DMS114 treated with DMSO at 0.1 percent for 48 hours (cell line): Measurements from ENCODE around the gene ARCN1.
"Not testable (repeated sequence)": the region's sequence is repeated elsewhere in the genome, so short reads cannot be mapped to it uniquely, and the experiment has no call there.

ENCODE experiments used
- DNase-seq: peaks from one replicate; lab custom pipeline; 2025; ENCODE audit not compliant: unreplicated experiment; lab: John Stamatoyannopoulos, UW

Gene ARCN1

GRCh38 chr11:118544010-118544646, 28.1 kb upstream of the ARCN1 start:
- no peak for DNase-seq

- no peak for DNase-seq
Measured at GRCh38 chr11:118544647-118545010, 27.6 kb upstream of the ARCN1 start.

DNA sequence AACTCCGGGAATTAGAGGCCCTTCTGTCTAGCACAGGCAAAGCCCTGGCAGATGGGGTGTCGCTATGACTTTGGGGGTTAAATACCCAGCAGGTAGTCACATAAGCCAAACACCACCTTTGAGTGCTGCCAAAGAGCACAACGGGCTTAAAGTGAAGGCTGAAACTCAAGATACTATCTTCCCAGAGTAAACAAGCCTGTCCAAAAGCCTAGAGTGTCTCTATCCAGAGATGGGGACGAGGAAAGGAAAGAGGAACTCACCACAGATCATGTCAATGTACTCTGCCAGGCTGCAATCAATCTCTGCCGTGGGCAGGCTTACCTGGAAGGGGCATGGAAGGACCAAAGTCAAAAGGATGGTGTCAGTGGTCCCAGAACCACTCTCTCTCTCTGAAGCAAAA, 26.7 kb upstream of the ARCN1 start:
- DNase-seq: no peak

DNA sequence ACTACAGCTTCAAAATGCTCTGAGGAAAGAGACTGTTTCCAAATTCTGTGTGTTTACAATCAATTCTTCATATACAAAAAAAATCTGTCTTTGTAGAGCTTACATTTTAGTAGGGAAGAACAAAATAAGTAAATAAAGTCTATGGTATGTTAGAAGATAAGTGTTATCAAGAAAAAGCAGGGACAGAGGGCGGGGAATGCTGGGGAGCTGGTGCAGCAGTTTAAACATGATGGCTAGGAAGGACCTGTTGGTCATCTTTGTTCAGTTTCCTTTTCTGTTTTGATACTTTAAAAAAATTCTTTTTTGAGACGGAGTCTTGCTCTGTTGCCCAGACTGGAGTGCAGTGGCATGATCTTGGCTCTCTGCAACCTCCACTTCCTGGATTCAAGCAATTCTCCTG, 25.1 kb upstream of the ARCN1 start:
- no peak for DNase-seq

GRCh38 chr11:118552341-118552740, 19.9 kb upstream of the ARCN1 start:
- no peak for DNase-seq

GRCh38 chr11:118560806-118561205, 11.4 kb upstream of the ARCN1 start:
- DNase-seq: no peak

DNA sequence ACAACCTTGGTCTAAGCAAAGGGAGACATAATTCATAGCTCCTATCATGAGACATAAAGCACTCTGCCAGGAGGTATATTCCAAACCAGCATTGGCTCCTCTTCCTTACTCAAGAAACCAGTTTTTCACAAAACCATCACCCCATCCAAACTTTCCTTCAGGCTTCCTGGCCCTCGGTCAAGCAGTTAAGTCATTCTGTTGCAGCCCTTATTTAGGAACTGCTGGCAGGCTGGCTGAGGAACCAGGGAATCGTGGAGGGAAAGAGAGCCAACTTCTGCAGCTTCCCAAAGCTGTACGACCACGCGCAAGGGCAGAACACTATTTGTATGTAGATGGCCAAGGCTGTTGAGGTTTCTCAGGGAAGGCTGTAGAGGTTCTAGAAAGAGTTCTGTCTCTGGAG, 7.2 kb upstream of the ARCN1 start:
- DNase-seq: no peak

DNA sequence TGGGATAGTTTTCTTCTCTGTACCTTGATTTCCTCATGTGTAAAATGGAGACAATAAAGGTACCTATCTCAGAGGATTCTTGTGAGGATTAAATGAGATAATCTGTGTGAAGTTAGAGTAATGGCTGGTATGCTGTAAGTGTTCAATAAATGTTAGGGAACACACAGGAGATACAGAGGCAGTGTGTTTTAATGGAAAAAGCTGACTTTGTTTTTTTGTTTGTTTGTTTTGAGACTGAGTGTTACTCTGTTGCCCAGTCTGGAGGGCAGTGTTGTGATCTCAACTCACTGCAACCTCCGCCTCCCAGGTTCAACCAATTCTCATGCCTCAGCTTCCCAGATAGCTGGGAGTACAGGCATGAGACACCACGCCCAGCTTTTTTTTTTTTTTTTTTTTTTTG, 2.5 kb upstream of the ARCN1 start:
- DNase-seq: no peak

DNA sequence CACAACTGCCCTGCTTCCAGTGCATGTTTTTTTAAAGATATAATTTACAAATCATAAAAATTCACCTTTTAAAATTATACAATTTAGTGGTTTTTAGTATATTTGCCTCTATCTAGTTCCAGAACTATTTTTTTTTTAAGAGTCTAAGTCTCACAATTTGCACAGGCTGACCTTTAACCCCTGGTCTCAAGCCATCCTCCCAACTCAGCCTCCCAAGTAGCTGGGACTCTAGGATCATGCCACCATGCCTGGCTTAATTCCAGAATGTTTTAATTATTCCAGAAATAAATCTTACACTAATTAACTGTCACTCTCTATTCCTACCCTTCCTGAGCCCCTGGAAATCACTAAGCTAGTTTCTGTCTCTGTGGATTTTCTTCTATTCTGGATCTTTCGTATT, 1.4 kb upstream of the ARCN1 start:
- no peak for DNase-seq

- not testable (repeated sequence) for DNase-seq
Measured at GRCh38 chr11:118571701-118572060, 528 bp upstream of the ARCN1 start.

- DNase-seq: no peak
Measured at GRCh38 chr11:118572981-118573550, 857 bp downstream of the ARCN1 start.

GRCh38 chr11:118574636-118575035, 2.4 kb downstream of the ARCN1 start:
- no peak for DNase-seq

DNA sequence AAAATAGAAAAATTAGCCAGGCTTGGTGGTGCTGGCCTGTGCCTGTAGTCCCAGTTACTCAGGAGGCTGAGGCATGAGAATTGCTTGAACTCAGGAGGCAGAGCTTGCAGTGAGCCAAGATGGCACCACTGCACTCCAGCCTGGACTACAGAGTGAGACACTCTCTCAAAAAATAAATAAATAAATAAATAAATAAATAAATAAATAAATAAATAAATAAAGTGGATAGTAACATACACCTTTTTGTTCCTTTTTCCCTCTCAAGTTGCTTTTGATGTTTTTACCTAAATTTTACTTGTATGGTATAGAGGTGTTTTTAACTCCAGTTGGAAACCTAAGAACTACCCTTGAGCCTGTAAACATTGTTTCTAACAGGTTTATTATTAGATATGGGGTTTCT, 5.8 kb downstream of the ARCN1 start:
- DNase-seq: not testable (repeated sequence)

DNA sequence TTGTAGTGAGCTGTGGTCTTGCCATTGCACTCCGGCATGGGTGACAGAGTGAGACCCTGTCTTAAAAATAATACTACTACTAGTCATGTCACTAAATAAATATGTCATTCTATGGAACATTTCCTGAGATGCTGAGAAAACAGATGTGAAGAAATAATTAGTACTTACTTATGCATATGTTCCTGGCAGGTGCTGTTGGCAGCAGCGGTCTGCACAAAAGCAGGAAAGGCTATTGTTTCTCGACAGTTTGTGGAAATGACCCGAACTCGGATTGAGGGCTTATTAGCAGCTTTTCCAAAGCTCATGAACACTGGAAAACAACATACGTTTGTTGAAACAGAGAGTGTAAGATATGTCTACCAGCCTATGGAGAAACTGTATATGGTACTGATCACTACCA, 8.8 kb downstream of the ARCN1 start:
- no peak for DNase-seq

- DNase-seq: no peak
Measured at GRCh38 chr11:118587952-118588351, 15.7 kb downstream of the ARCN1 start.

- DNase-seq: no peak
Measured at GRCh38 chr11:118592616-118593367, 20.6 kb downstream of the ARCN1 start.

DNA sequence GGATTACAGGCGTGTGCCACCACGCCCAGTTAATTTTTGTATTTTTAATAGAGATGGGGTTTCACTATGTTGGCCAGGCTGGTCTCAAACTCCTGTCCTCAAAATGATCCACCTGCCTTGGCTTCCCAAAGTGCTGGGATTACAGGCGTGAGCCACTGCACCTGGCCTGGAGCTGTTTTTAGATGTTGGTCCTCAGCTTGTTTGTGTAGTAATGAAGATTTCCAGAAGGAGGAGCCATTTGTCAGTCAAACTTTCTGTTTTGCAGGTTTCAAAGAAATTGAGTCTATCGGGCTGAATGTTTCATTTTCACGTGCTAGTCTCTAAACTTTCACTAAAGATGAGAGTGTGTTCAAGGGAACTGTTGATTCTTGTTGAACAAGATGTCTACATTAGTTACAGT, 22.8 kb downstream of the ARCN1 start:
- DNase-seq: peak; percentile 5

GRCh38 chr11:118596224-118597146, 24.3 kb downstream of the ARCN1 start:
- no peak for DNase-seq

DNA sequence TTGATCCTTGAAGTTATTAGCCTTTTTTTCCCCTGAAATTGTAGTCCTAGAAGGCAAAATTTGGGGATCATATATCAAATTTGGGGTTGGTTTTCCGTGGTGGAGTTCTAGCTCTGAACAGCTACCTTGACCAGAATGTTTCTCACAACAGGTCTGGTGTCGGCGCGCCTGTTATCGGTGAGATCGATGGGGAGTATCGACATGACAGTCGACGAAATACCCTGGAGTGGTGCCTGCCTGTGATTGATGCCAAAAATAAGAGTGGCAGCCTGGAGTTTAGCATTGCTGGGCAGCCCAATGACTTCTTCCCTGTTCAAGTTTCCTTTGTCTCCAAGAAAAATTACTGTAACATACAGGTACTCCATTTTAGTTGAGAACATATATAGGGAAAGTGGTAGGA, 25.3 kb downstream of the ARCN1 start:
- no peak for DNase-seq

GRCh38 chr11:118602331-118602730, 30.1 kb downstream of the ARCN1 start:
- DNase-seq: no peak

GRCh38 chr11:118603709-118604108, 31.5 kb downstream of the ARCN1 start:
- DNase-seq: not testable (repeated sequence)

DNA sequence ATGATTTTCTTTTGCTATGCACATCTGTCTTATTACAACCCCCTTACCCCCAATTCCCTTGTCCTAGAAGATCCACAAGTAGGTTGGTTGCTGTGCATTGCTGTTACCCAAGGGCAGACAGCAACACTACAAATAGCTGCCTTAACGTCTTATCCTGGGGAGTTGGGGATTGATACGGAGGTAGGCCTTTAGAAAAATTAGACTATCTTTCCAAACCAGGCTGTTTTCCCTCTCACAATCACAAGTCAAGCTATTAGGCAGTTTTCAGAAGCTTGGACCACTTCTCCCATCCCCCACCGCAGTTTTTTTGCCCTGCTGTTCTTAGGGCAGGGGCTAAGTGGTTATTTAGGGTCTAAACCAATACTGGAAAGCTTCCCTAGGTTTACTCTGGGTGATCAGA, 32.4 kb downstream of the ARCN1 start:
- no peak for DNase-seq
